ENCODE results near the gene EEF2.
A peak's percentile ranks its signal among the peaks of the same experiment; 100 is the strongest.

- TF ChIP-seq CTCF (IDR thresholded peaks at IDR 0.05; ENCODE audit: low read length) (peak; percentile 85), EZH2 (IDR thresholded peaks at IDR 0.05; ENCODE audit: borderline replicate concordance, low read length) (no peak)
These were observed 1.2 kb upstream of the EEF2 start for GRCh38 chr19:3986260-3987041.
